Activated naive CD8-positive, alpha-beta T cell (primary cell): Measurements from ENCODE around the gene ATP2C1.
A peak's percentile ranks its signal among the peaks of the same experiment; 100 is the strongest.

Experiments used
- H3K27ac Mint-ChIP-seq: one replicate; pipeline ENCODE4 v1.8.0; 2021; ENCODE audit warnings: mixed read lengths
- H3K27me3 Mint-ChIP-seq: one replicate; pipeline ENCODE4 v1.8.0; 2021; ENCODE audit warnings: mixed read lengths
- H3K36me3 Mint-ChIP-seq: one replicate; pipeline ENCODE4 v1.8.0; 2021; ENCODE audit warnings: mixed read lengths
- H3K4me1 Mint-ChIP-seq: one replicate; pipeline ENCODE4 v1.8.0; 2021; ENCODE audit warnings: low read depth, mixed read lengths
- H3K4me3 Mint-ChIP-seq: one replicate; pipeline ENCODE4 v1.8.0; 2021; ENCODE audit warnings: mild to moderate bottlenecking, mixed read lengths
- H3K9me3 Mint-ChIP-seq: one replicate; pipeline ENCODE4 v1.8.0; 2021; ENCODE audit warnings: low read depth, mixed read lengths

Gene ATP2C1

GRCh38 chr3:130878464-130878863 lies 15.4 kb upstream of the ATP2C1 start:
- no peak overlapping the region for H3K4me3 Mint-ChIP-seq
- peaks cover 4% of the 10 kb centered on the region for H3K27me3 Mint-ChIP-seq
- no peaks in the 10 kb centered on the region for H3K4me1 Mint-ChIP-seq
- peaks cover 19% of the 10 kb centered on the region for H3K36me3 Mint-ChIP-seq
- no peak overlapping the region for H3K27ac Mint-ChIP-seq
- peaks cover 26% of the 10 kb centered on the region for H3K9me3 Mint-ChIP-seq

GRCh38 chr3:130889416-130889946 lies 4.4 kb upstream of the ATP2C1 start:
- Mint-ChIP-seq H3K9me3 (no peaks in the 10 kb centered on the region), H3K4me1 (peaks cover 5% of the 10 kb centered on the region), H3K27ac (no peak overlapping the region), H3K36me3 (no peaks in the 10 kb centered on the region), H3K27me3 (peaks cover 7% of the 10 kb centered on the region), H3K4me3 (no peak overlapping the region)

GRCh38 chr3:130892759-130893375 lies 1.0 kb upstream of the ATP2C1 start:
- peaks cover 3% of the 10 kb centered on the region for H3K36me3 Mint-ChIP-seq
- H3K27me3 Mint-ChIP-seq = no peaks in the 10 kb centered on the region
- no peaks in the 10 kb centered on the region for H3K9me3 Mint-ChIP-seq
- H3K4me1 Mint-ChIP-seq = peaks cover 38% of the 10 kb centered on the region
- peak overlapping the region; percentile 91 for H3K4me3 Mint-ChIP-seq
- H3K27ac Mint-ChIP-seq = peak overlapping the region; percentile 99

GRCh38 chr3:130894130-130894985 lies 474 bp downstream of the ATP2C1 start:
- H3K36me3 Mint-ChIP-seq = peaks cover 3% of the 10 kb centered on the region
- H3K9me3 Mint-ChIP-seq = no peaks in the 10 kb centered on the region
- peak overlapping the region; percentile 84 for H3K27ac Mint-ChIP-seq
- no peaks in the 10 kb centered on the region for H3K27me3 Mint-ChIP-seq
- peaks cover 52% of the 10 kb centered on the region for H3K4me1 Mint-ChIP-seq
- peak overlapping the region; percentile 91 for H3K4me3 Mint-ChIP-seq

DNA sequence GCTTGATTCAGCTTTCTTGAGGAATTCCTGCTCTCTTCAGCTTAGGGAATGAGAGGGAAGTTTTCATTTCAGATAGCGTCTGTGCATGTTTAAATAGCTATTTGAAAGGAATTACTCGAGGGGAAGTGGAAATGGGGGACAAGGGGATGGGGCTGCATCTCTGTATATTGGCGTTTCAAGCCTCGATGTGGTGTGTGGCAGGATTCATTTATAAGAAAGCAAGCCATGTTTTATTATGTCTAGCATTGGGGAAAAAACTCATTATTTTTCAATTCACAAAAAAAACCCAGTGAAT lies 1.0 kb downstream of the ATP2C1 start:
- no peaks in the 10 kb centered on the region for H3K9me3 Mint-ChIP-seq
- peaks cover 3% of the 10 kb centered on the region for H3K36me3 Mint-ChIP-seq
- H3K4me1 Mint-ChIP-seq = peaks cover 57% of the 10 kb centered on the region
- peak overlapping the region; percentile 91 for H3K4me3 Mint-ChIP-seq
- no peaks in the 10 kb centered on the region for H3K27me3 Mint-ChIP-seq
- peak overlapping the region; percentile 84 for H3K27ac Mint-ChIP-seq

- peaks cover 3% of the 10 kb centered on the region for H3K36me3 Mint-ChIP-seq
- H3K4me1 Mint-ChIP-seq = peaks cover 60% of the 10 kb centered on the region
- H3K4me3 Mint-ChIP-seq = peak overlapping the region; percentile 91
- no peaks in the 10 kb centered on the region for H3K27me3 Mint-ChIP-seq
- no peaks in the 10 kb centered on the region for H3K9me3 Mint-ChIP-seq
- peak overlapping the region; percentile 61 for H3K27ac Mint-ChIP-seq
These were observed 2.0 kb downstream of the ATP2C1 start for GRCh38 chr3:130895690-130896488.

DNA sequence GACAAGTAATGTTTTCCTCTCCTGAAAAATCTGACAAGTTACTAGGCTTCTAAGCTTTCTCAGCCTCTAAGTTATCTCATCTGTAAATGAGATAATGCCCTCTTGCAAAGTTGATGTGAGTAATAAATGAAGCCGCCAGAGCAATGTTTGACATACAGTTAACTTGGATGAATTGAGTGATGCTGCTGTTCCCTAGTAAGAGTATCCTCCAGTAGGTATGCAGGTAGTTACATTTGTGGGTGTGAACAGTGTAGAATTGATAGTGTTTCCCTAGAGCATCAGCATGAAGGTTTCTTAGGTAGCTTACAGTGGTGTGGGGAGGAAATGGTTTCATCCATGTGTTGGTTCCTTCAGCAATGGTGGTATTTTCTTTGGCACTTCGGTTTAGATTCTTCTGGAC lies 3.4 kb downstream of the ATP2C1 start:
- Mint-ChIP-seq H3K27ac (peak overlapping the region; percentile 4), H3K9me3 (no peaks in the 10 kb centered on the region), H3K4me3 (peak overlapping the region; percentile 42), H3K36me3 (peaks cover 3% of the 10 kb centered on the region), H3K4me1 (peaks cover 74% of the 10 kb centered on the region), H3K27me3 (no peaks in the 10 kb centered on the region)

DNA sequence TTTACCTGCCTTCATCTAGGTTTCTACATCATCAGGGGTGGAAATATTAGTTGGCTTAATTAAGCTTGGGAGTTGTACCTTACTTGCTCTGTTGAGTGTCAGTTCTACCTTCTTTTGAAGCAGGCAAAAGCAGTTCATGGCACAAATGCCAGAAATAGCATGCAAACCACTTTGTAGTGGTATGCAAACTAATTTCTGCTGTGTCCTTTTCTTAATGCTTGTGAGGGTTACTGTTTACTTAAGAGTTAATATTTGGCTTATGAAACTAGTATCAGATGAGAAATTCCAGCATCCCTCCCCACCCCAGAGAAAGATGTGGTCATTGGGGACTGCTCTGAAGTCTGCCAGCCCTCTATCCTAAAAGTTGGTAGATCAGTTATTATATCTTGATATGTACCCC lies 7.1 kb downstream of the ATP2C1 start:
- peaks cover 3% of the 10 kb centered on the region for H3K36me3 Mint-ChIP-seq
- no peak overlapping the region for H3K4me3 Mint-ChIP-seq
- H3K9me3 Mint-ChIP-seq = no peaks in the 10 kb centered on the region

GRCh38 chr3:130901463-130902204 lies 7.8 kb downstream of the ATP2C1 start:
- no peak overlapping the region for H3K4me3 Mint-ChIP-seq
- H3K36me3 Mint-ChIP-seq = peaks cover 9% of the 10 kb centered on the region
- H3K4me1 Mint-ChIP-seq = peaks cover 78% of the 10 kb centered on the region
- H3K27me3 Mint-ChIP-seq = no peaks in the 10 kb centered on the region
- H3K9me3 Mint-ChIP-seq = no peaks in the 10 kb centered on the region
- no peak overlapping the region for H3K27ac Mint-ChIP-seq

More for the DNA sequence above, 7.1 kb downstream of the ATP2C1 start:
- H3K4me1 Mint-ChIP-seq = peaks cover 78% of the 10 kb centered on the region
- H3K27ac Mint-ChIP-seq = no peak overlapping the region
- no peaks in the 10 kb centered on the region for H3K27me3 Mint-ChIP-seq

- Mint-ChIP-seq H3K27me3 (no peaks in the 10 kb centered on the region), H3K27ac (no peak overlapping the region), H3K4me3 (no peak overlapping the region), H3K36me3 (peaks cover 12% of the 10 kb centered on the region), H3K9me3 (no peaks in the 10 kb centered on the region), H3K4me1 (peaks cover 78% of the 10 kb centered on the region)
These were observed 9.6 kb downstream of the ATP2C1 start for GRCh38 chr3:130903412-130903908.

GRCh38 chr3:130904491-130904890 lies 10.6 kb downstream of the ATP2C1 start:
- Mint-ChIP-seq H3K27me3 (no peaks in the 10 kb centered on the region), H3K4me1 (peaks cover 75% of the 10 kb centered on the region), H3K9me3 (no peaks in the 10 kb centered on the region), H3K4me3 (no peak overlapping the region), H3K27ac (peak overlapping the region; percentile 17), H3K36me3 (peaks cover 12% of the 10 kb centered on the region)

- Mint-ChIP-seq H3K36me3 (peaks cover 12% of the 10 kb centered on the region), H3K9me3 (no peaks in the 10 kb centered on the region), H3K27ac (peak overlapping the region; percentile 23), H3K4me3 (no peak overlapping the region), H3K4me1 (peaks cover 71% of the 10 kb centered on the region), H3K27me3 (no peaks in the 10 kb centered on the region)
These were observed 11.7 kb downstream of the ATP2C1 start for GRCh38 chr3:130905551-130905950.

GRCh38 chr3:130906374-130906995 lies 12.6 kb downstream of the ATP2C1 start:
- Mint-ChIP-seq H3K4me3 (peak overlapping the region; percentile 30), H3K36me3 (peaks cover 12% of the 10 kb centered on the region), H3K27me3 (no peaks in the 10 kb centered on the region), H3K27ac (peak overlapping the region; percentile 81), H3K4me1 (peaks cover 63% of the 10 kb centered on the region), H3K9me3 (no peaks in the 10 kb centered on the region)

- peak overlapping the region; percentile 81 for H3K27ac Mint-ChIP-seq
- peaks cover 55% of the 10 kb centered on the region for H3K4me1 Mint-ChIP-seq
- no peaks in the 10 kb centered on the region for H3K9me3 Mint-ChIP-seq
- peaks cover 12% of the 10 kb centered on the region for H3K36me3 Mint-ChIP-seq
- H3K4me3 Mint-ChIP-seq = peak overlapping the region; percentile 17
- no peaks in the 10 kb centered on the region for H3K27me3 Mint-ChIP-seq
These were observed 13.6 kb downstream of the ATP2C1 start for GRCh38 chr3:130907500-130907899.
